T47D (cell line): ENCODE measurements around the gene OR10H1.
"Not testable (repeated sequence)": the region's sequence is repeated elsewhere in the genome, so short reads cannot be mapped to it uniquely, and the experiment has no call there.

Source experiments
- DNase-seq, 2 experiments: peaks; one replicate each; pipeline versions ENCODE4 v3.0.0 to v3.0.0-alpha.2; 2011 to 2012; ENCODE audit warnings: low read depth in 1 of 2, low spot score in 1 of 2
- JUND ChIP-seq: IDR thresholded peaks from 2 replicates; pipeline ENCODE4 v1.6.1; 2012; ENCODE audit warnings: low read depth
- in situ Hi-C: cut with HindIII; loops from 2 replicates; pipeline ENCODE4 v1.10.0; 2016; ENCODE audit warnings: low sequenced_read_pairs, low pct_unique_long_range_greater_than_20kb

OR10H1 gene

DNA sequence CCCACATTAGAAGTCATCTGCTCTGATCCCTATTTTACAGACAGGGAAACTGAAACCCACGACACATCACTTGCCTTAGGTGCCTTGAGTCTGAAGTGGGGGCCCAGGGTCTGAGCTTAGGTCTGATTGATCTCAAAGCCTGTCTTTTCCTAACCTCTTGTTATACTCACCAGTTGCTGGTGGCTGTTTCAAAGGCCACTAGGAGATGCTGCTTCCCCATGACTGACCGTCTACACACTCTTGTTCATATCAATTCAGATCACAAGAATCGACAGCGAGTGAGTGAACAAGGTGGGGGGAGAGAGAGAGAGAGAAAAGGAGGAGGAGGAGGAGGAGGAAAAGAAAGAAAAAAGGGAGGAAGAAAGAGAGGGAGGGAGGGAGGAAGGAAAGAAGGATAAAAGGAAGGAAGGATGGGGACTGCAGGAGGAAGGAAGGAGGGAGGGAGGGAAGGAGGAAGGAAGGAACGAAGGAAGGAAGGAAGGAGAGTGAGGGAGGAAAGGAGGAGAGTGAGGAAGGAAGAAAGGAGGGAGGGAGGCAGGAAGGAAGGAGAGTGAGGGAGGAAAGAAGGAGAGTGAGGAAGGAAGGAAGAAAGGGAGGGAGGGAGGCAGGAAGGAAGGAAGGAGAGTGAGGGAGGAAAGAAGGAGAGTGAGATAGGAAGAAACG is 3.3 kb downstream of the OR10H1 start:
- in situ Hi-C loops, result no loop called here
- peak; percentile 18 to 63 for DNase-seq
- TF ChIP-seq JUND, result no peak

DNA sequence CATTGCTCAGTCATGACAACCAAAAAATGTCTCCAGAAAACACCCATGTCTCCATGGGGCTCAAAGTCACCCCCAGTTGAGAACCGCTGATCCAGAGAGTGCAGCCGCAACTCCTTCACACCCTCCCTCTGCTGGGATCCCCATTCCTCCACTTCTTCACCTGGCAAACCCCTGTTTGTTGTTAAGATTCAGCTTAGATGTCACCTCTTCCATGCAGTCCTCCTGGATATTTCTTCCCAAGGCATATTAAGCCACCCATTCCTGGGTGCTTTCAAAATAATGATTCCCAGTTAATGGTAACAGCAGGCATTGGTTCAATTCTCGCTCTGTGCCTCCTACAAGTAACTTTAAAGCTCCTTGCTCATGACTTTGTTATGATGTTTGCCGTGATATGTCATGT is 4.0 kb downstream of the OR10H1 start:
- no peak for TF ChIP-seq JUND

DNA sequence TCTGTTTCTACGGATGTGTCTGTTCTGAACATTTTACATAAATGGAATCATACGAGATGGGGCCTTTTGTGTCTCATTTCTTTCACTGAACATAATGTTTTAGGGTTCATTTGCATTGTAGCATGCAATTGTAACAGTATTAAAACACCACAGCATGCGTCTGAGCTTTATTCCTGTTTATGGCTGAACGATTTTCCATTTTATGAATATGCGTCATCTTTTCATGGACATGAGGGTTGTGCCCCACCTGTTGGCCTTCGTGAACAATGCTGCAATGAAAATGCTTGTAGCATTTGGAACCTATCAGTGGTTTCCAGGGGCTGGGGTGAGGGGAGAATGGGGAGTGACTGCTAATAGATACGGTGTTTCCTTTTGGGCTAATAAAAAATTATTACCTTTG is 5.1 kb downstream of the OR10H1 start:
- in situ Hi-C loops, result no loop called here
- peak in 1 of 2 experiments; percentile 48 for DNase-seq
- TF ChIP-seq JUND, result no peak

More for the DNA sequence above, 4.0 kb downstream of the OR10H1 start:
- in situ Hi-C loops, result no loop called here
- no peak for DNase-seq

DNA sequence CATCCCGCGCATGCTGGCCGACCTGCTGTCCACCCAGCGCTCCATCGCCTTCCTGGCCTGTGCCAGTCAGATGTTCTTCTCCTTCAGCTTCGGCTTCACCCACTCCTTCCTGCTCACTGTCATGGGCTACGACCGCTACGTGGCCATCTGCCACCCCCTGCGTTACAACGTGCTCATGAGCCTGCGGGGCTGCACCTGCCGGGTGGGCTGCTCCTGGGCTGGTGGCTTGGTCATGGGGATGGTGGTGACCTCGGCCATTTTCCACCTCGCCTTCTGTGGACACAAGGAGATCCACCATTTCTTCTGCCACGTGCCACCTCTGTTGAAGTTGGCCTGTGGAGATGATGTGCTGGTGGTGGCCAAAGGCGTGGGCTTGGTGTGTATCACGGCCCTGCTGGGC is 21.2 kb downstream of the OR10H1 start:
- DNase-seq, in situ Hi-C loops: not testable (repeated sequence)

DNA sequence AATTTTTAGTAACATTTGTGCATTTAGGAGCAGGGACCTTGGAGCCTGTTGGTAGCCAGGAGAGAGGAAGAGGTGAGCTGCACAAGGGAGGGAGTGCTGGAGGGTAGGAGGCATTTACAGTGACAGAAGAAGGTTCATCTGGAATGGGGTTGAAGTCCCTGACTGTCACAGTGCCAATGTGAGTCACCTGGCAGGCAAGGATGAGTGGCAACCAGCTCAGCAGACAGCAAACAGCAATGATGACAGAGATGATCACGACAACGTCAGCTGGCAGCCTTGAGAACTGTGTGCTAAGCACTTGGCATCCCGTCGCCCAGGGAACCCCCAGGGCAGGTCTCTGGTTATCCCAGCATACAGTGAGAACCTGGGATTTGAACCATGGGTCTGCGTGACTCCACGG is 25.4 kb downstream of the OR10H1 start:
- TF ChIP-seq JUND, result no peak
- in situ Hi-C loops, result no loop called here
- DNase-seq, result peak in 1 of 2 experiments; percentile 27

DNA sequence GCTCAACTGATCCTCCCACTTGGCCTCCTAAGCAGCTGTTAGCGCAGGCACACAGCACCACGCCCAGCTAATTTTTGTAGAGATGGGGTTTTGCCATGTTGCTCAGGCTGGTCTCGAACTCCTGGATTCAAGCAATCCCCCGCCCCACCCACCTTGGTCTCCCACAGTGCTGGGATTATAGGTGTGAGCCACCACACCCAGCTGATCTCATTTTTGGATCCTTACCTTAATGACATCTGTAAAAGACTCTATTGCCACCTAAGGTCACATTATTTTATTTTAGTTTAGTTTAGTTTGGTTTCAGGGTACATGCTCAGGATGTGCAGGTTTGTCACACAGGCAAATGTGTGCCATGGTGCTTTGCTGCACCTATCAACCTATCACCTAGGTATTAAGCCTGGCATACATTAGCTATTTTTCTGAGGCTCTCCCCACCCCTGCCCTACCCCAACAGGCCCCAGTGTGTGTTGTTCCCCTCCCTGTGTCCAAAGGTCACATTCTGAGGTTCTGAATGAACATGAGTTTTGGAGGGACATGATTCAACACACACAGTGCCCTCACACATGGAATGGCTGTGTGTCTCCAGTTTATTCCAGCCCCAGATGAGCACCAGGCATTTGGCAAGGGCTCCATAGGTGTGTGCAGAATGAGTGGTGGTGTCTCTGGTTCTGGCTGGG is 26.7 kb downstream of the OR10H1 start:
- DNase-seq, result no peak
- no peak for TF ChIP-seq JUND

DNA sequence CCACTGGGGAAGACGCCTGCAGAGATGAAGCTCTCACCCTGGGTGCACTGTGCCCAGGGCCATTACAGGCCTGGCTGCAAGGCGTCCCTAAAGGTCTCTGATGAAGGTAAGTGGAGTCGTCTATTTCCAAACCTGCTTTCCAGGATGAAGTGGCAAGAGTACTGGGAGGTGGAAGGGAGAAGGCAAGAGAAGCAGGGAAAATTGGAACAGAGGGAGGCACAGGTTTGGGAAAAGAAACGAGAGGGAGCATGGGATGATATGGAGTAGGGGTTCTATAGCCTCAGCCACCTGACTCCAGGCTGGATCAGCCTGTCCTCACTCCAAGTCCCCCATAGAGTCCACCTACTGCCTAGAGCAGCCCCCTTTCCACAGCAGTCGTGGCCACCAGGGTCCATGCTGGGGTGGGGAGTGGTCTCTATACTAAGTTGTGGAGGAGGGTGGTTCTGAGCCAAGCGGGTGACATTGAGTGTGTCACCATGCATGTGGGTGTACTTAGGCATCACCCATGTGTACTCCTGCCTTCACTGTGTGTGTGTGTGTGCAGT is 27.8 kb downstream of the OR10H1 start, which contains the start of gene OR10H5:
TSS of gene OR10H5 (plus strand) at position 51 of the 545 bp plus-strand sequence. CDS start 6,388 bp downstream, outside the sequence.
- in situ Hi-C loops, result no loop called here
- no peak for TF ChIP-seq JUND
- DNase-seq, result no peak

More for the DNA sequence above, 26.7 kb downstream of the OR10H1 start:
- in situ Hi-C loops, result no loop called here

DNA sequence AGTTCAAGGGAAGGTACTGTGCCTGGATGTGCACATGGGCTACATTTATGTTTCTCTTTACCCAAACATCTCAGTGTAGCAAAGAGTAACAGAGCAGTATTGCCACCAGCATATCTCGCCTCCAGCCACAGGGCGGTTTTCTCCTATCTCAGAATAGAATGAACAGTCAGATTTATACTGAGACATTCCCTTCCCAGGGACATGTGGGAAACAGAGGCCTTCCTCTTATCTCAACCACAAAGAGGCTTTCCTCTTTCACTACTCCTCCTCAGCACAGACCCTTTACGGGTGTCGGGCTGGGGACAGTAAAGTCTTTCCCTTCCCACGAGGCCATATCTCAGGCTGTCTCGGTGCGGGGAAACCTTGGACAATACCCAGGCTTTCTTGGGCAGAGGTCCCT is 32.6 kb downstream of the OR10H1 start:
- in situ Hi-C loops, DNase-seq: not testable (repeated sequence)

DNA sequence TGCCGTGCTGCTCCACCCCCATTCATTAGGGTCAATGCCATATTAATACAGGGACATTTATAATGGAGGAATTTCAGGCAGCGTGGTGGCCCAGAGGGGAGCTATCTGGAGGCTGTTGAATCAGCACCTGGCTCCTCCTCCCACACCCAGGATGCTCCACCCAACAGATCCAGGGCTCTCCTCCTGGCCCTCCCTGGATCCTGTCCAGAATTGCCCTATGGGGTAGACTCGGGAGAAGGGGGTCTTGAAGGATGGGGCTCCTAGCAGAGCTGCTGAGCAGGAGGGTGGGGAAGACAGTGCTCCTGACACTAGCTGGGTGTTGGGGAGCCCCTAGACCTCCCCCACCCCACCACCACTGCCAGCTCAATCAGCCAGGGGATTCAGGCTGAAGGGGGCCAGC is 33.3 kb downstream of the OR10H1 start:
- TF ChIP-seq JUND, result no peak
- in situ Hi-C loops, result no loop called here
- no peak for DNase-seq

DNA sequence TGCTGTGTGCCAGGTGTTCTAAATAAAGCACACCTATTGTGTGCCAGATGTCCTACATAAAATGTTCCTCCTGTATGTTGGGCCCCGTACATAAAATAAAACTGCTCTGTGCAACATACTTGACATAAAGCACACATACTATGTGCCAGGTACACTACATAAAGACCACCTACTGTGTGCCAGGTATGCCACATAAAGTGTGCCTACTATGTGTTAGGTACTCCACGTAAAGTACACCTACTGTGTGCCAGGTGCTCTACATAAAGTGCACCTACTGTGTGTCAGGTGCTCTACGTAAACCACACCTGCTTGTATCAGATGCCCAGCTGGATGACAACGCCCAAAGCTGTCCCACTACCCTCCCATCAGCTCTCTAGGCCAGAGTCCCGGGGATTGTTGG is 33.8 kb downstream of the OR10H1 start:
- no peak for DNase-seq
- TF ChIP-seq JUND, result no peak
- in situ Hi-C loops, result no loop called here

DNA sequence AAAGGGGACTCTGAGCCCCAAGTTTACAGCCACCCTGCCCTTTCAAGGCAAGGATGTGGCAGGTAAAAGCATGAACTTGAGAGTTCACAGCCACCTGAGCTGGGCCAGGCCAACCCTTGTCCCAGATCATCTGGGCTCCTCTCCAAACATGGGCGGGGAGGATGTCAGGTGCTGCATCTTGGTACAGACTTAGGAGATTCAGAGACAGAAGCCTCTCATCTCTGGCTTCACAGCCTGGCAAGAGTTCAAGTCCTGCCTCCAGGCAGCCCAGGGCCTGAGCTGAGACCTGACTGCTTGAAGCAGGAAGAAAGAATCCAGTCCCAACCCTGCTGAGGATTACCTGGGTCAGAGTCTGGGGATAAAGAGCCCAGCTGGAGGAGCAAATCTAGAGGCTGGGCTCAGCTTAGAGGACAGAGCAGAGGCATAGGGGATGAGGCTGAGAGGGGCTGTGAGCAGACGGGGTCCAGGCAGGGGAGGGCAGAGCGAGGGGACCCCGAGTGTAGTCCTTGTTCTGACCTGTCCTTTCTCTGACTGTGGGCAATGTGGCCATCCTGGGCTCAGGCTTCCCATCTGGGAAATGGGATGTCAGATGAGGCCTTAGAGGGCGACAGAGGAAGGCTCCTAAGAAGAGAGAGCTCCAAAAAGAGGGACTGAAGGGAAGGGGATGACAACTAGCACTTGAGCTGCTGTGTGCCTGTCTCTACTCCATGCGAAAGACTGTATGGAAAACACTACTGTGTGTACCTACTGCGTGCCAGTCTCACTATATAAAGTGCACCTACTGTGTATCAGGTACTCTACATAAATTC is 34.6 kb downstream of the OR10H1 start:
- DNase-seq, result no peak
- no peak for TF ChIP-seq JUND
- in situ Hi-C loops, result no loop called here

DNA sequence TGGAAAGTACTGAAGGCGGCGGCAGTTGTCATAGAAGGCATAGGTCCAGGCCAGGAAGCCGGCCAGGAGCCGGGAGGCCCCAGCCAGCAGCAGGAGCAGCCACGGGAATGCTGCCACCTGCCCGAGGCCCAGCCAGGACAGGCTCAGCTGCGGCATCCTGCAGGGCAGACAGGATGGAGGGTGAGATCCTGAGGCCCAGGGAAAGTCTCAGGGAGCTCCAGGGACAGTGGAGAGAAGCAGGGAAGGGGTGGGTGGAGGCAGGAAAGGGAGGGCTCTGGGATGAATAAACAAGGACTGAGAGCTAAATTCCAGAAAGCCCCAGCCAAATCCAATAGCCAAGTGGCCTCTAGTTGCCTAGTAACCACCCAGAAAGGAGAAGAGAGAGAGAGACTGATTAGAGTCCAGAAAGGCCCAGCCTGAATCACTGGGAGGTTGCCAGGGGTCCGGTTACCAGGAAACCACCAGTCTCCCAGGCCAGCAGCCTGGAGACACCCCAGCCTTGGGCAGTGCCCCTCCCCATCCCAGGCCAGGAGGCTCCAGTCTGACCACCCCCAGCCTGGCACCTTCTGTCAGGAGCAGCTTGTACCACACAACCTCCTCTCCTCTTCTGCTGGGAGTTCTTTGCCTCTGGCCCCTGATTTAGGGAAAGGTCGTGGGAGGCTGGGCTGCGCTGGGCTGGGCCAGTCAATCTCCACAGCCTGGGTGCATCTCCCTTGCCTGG is 35.5 kb downstream of the OR10H1 start:
- DNase-seq, result no peak
- no peak for TF ChIP-seq JUND
- in situ Hi-C loops, result no loop called here
